GM12875 (cell line): Measurements from ENCODE around the gene CORO2B.

ENCODE experiments used
- H3K4me3 ChIP-seq: one replicate; pipeline ENCODE4 v1.5.1; 2011; ENCODE audit warnings: low read depth, low read length, control low read depth
- TF ChIP-seq, protein P1 (sequence below): IDR thresholded peaks from 2 replicates; pipeline ENCODE4 v1.5.1; 2011; ENCODE audit warnings: low read depth, mild to moderate bottlenecking, control low read depth, inconsistent platforms, low read length, moderate library complexity, borderline replicate concordance; ENCODE audit not compliant: insufficient read depth

Gene CORO2B

DNA sequence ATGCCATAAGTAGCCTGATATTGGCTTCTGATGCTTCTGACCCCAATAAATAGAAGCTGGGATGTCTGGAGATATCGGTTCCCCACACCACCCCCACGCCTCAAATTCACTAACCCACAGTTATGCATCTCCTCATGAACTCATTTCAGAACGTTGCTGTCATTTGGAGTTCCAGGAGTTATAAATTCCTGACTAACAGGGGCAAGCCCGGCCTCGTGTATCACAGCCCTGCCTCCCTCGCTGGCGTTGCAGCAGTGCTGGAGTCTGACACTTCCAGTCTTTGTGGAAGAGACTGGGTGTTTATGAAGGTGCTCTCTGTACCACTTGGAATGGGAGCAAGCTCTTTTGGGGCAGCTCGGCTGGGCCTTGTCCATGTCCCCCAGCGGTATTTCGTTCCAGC, 140.9 kb downstream of the CORO2B start:
- TF ChIP-seq, protein P1, sequence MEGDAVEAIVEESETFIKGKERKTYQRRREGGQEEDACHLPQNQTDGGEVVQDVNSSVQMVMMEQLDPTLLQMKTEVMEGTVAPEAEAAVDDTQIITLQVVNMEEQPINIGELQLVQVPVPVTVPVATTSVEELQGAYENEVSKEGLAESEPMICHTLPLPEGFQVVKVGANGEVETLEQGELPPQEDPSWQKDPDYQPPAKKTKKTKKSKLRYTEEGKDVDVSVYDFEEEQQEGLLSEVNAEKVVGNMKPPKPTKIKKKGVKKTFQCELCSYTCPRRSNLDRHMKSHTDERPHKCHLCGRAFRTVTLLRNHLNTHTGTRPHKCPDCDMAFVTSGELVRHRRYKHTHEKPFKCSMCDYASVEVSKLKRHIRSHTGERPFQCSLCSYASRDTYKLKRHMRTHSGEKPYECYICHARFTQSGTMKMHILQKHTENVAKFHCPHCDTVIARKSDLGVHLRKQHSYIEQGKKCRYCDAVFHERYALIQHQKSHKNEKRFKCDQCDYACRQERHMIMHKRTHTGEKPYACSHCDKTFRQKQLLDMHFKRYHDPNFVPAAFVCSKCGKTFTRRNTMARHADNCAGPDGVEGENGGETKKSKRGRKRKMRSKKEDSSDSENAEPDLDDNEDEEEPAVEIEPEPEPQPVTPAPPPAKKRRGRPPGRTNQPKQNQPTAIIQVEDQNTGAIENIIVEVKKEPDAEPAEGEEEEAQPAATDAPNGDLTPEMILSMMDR, result no peak
- no peak overlapping the region for H3K4me3 ChIP-seq

DNA sequence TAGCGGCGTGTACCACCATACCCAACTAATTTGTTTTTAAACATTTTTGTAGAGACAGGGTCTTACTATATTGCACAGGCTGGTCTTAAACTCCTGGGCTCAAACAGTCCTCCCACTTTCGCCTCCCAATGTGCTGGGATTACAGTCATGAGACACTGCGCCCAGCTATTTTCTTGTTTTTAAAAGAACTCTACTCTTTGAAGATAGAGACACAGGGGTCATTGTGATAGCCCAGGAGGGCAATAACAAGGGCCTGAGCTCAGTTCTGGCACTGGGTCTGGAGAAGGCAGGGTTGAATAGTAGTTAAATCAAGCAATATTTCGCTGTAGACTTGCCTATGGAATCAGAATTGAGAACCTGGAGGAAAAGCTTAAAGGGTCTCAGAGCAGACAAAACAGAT, 143.1 kb downstream of the CORO2B start:
- TF ChIP-seq, protein P1, result no peak

GRCh38 chr15:68725736-68726135, 146.9 kb downstream of the CORO2B start:
- TF ChIP-seq, protein P1, result no peak
- H3K4me3 ChIP-seq, result no peak overlapping the region

More for the DNA sequence above, 143.1 kb downstream of the CORO2B start:
- H3K4me3 ChIP-seq, result no peak overlapping the region

DNA sequence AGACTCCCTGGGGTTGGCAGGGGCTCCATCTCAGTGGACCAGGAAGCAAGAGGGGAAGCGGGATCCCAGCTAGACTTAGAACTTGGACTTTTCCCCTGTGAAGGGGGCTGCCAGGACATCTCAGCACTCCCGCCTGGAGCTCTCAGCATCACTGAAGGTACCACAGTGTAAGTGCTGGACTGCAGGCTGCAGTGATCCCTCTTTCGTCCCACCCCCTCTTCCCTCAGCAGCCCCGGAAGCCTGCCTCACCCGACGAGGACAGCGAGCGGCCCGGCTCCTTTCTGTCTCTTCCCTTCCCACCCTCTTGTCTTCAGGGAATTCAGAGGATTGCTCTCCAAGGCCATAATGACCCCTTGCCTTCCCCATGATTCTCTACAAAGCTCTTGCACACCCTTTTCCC, 147.5 kb downstream of the CORO2B start:
- TF ChIP-seq, protein P1, result no peak
- H3K4me3 ChIP-seq, result no peak overlapping the region

- TF ChIP-seq, protein P1, result no peak
- H3K4me3 ChIP-seq, result no peak overlapping the region
Measured at GRCh38 chr15:68729789-68730411, 151.1 kb downstream of the CORO2B start.

- H3K4me3 ChIP-seq, result no peak overlapping the region
- TF ChIP-seq, protein P1, result peak; percentile 27; the same call in 1 of the 2 replicates
Measured at GRCh38 chr15:68730471-68730919, 151.7 kb downstream of the CORO2B start.
